NT2/D1 (cell line): ENCODE data around the gene TSPAN31.

Experiments
- SUZ12 ChIP-seq: IDR thresholded peaks from 2 replicates; pipeline ENCODE4 v1.6.1; 2011; ENCODE audit not compliant: insufficient read length, insufficient read depth; ENCODE audit errors: extremely low read depth
- YY1 ChIP-seq: IDR thresholded peaks from 2 replicates; pipeline ENCODE4 v1.6.1; 2011; ENCODE audit not compliant: insufficient read length, insufficient read depth
- ZNF274 ChIP-seq: IDR thresholded peaks from 2 replicates; pipeline ENCODE4 v1.6.1; 2011; ENCODE audit warnings: mild to moderate bottlenecking, low read depth, low read length

DNA sequence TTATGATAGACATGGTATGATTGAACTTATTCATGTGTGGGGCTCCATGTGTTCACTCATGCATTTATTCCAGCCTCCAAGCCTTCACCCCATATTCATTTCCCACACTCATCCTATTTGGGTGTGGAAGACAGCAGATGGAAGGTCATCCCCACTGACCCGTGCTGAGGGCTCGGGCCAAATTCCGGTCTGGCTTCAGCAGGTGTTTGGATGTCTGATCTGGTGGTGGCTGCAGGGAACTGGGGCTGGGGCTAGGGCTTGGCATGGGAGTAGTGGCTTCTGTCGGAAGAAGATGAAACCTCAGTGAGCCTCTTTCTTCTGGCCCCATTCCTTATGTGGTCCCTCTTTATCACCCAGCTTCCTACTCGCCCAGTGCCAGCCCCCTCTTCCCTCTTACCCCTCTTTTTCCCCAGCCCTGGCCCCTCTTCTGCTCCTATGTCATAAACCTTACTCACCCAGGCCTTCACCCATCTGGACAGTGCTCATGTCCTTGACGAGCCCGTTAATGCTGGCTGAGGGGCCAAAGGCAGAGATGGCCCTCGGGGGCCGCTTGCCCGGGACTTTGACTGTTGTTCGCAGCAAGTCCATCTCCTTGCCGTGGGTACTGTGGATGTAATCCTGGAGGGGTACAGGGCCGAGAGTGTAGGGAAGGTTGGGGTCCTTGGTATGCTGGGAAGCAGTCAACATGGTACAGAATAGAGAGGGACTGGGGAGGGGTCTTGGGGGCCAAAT, 14.3 kb upstream of the TSPAN31 start:
- no peak for TF ChIP-seq YY1
- no peak for TF ChIP-seq SUZ12
- no peak for TF ChIP-seq ZNF274
